ENCODE results near the gene RETSAT. TPM values are rescaled to one million over a fixed set of nuclear protein-coding genes. Genes with fewer than 3 reads are reported as not detected.
"Not testable (repeated sequence)": the region's sequence is repeated elsewhere in the genome, so short reads cannot be mapped to it uniquely, and the experiment has no call there.

Gene RETSAT
- total and polyA plus RNA-seq, 3 experiments from 2014 or later = 23.7 to 36.0 (median 33.4) TPM

DNA sequence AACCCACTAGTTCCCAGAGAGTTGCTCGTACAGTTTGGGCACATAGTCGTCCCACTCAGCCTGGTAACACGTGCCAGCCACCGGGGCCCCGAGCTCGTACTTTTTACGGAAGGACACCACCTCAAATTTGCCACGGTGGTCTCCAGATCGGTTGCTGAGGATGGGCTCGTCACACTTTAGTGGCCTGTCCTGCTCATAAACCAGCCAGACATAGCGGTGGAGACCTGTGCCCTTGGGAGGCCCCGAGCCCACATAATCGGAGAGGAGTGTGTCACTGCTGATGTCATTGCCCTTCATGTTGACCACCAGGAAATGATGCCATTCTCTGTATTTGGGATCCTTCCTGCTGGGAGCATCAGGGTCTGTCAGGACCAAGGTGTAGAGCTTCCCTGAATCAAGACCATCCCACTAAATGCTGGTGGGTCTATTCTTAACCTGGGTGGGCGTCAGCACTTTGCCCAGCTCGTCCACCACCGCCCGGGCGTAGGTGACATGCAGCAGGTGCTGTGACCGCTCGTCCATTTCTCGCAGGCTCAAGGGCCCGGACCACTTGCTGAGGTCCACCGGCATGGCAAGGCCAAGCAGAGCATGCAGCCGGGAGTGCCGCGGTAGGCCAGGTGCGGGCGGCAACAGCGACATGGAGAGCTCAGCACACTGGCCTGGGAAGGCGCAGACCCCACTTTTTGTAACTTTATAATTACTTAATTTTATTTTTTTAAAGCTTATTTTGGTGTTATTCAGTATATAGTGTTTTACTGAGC, 12.9 kb downstream of the RETSAT start:
- Histone ChIP-seq H3K27me3 (ENCODE audit: insufficient read depth, low read length, poor library complexity, severe bottlenecking) (no peaks in the 10 kb centered on the region), H3K27ac (ENCODE audit: low read depth, low read length) (no peak overlapping the region), H3K9me3 (ENCODE audit: low read length) (no peaks in the 10 kb centered on the region), H3K4me3 (ENCODE audit: low read length) (no peak overlapping the region), H3K4me1 (ENCODE audit: insufficient read depth, low read length) (no peaks in the 10 kb centered on the region), H3K36me3 (ENCODE audit: insufficient read depth, low read length) (peaks cover 5% of the 10 kb centered on the region)
- Mint-ChIP-seq H3K4me3 (no peak overlapping the region), H3K27me3 (no peaks in the 10 kb centered on the region), H3K36me3 (peaks cover 5 to 51% (median 16%) of the 10 kb centered on the region in 3 donors), H3K4me1 (peaks cover 0 to 4% (median 0%) of the 10 kb centered on the region in 3 donors), H3K27ac (no peak overlapping the region), H3K9me3 (no peaks in the 10 kb centered on the region)
- ChIA-PET POLR2A (no interaction called here), CTCF (interaction anchor here (0.9 to 1.4 kb wide), 2 partner anchors 10 to 11 kb away, joined by 3 read pairs; no protein-coding TSS in a partner anchor)
- DNase-seq = no peak

DNA sequence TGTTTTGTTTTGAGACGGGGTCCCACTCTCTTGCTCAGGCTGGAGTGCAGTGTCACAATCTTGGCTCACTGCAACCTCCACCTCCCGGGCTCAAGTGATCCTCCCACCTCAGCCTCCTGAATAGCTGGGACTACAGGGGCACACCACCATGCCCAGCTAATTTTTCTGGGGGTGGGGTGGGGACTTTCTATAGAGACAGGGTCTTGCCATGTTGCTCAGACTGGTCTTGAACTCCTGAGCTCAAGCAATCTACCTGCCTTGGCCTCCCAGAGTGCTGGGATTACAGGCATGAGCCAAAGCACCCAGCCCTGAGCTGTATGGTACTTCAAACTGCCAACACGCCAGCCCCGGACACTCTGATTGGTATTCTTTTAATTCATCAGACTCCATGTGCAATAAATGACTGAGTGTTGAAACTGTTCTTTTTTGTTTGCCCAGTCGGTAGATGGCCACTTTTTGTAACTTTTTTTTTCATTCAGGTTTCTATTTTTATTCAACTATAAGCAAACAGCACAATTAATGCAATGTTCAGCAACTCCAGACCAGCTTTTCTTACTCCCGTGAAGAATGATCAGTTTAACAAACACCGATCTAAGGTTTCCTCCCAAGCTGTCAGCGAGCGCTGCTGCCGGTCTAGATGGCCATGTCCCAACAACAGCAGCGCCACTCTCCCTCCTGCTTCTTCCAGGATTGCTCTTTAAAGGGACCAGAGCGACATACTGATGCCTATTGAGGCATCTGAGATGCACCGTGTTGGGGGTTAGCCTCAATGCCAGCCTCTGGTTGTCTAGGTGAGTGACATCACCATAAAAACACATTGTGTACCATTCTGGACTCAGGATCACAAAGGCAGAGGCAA, 14.1 kb downstream of the RETSAT start:
- peaks cover 5 to 39% (median 14%) of the 10 kb centered on the region in 3 donors for H3K36me3 Mint-ChIP-seq
- no peaks in the 10 kb centered on the region for H3K27me3 ChIP-seq (ENCODE audit: insufficient read depth, low read length, poor library complexity, severe bottlenecking)
- no peak overlapping the region for H3K4me3 ChIP-seq (ENCODE audit: low read length)
- H3K4me3 Mint-ChIP-seq = no peak overlapping the region
- CTCF ChIA-PET = interaction anchor here (0.9 to 1.1 kb wide), 2 partner anchors 10 to 17 kb away, joined by 3 to 4 read pairs; no protein-coding TSS in a partner anchor
- H3K27ac Mint-ChIP-seq = peak overlapping the region in 1 of 8 donors; percentile 85
- H3K4me1 ChIP-seq (ENCODE audit: insufficient read depth, low read length) = no peaks in the 10 kb centered on the region
- no peak overlapping the region for H3K27ac ChIP-seq (ENCODE audit: low read depth, low read length)
- no peaks in the 10 kb centered on the region for H3K27me3 Mint-ChIP-seq
- H3K9me3 Mint-ChIP-seq = no peaks in the 10 kb centered on the region
- H3K36me3 ChIP-seq (ENCODE audit: insufficient read depth, low read length) = no peaks in the 10 kb centered on the region
- H3K4me1 Mint-ChIP-seq = peaks cover 0 to 4% (median 0%) of the 10 kb centered on the region in 3 donors
- no peaks in the 10 kb centered on the region for H3K9me3 ChIP-seq (ENCODE audit: low read length)
- no peak for DNase-seq
- POLR2A ChIA-PET = interaction anchor here (0.6 kb wide), 1 partner anchor 47 kb away, joined by 3 read pairs; no protein-coding TSS in a partner anchor

DNA sequence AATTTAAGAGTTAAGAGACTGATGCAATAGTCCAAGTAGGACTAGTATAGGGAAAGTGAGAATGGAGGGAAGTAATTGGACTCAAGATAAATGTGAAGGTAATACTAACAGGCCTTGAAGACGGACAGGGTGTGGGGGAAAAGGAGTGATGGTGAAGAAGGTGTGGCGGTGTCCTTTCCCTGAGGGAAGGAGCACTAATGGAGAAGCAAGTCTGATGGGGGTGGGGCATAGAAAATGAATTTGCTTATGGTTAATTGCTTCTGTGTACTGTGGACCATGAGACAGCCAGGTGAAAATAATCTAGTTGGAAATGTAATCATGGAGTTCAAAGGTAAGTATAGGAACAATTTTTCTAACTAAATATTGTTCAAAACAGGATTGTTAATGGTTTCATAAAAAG, 19.4 kb downstream of the RETSAT start:
- CTCF ChIA-PET = no interaction called here
- H3K9me3 Mint-ChIP-seq = no peaks in the 10 kb centered on the region
- Histone ChIP-seq H3K36me3 (ENCODE audit: insufficient read depth, low read length) (no peaks in the 10 kb centered on the region), H3K27me3 (ENCODE audit: insufficient read depth, low read length, poor library complexity, severe bottlenecking) (no peaks in the 10 kb centered on the region), H3K9me3 (ENCODE audit: low read length) (no peaks in the 10 kb centered on the region), H3K4me1 (ENCODE audit: insufficient read depth, low read length) (no peaks in the 10 kb centered on the region), H3K27ac (ENCODE audit: low read depth, low read length) (no peak overlapping the region), H3K4me3 (ENCODE audit: low read length) (no peak overlapping the region)
- peak overlapping the region in 2 of 8 donors; percentile 8 to 64 for H3K27ac Mint-ChIP-seq
- H3K4me1 Mint-ChIP-seq = peaks cover 0 to 8% (median 7%) of the 10 kb centered on the region in 3 donors
- POLR2A ChIA-PET = no interaction called here
- H3K4me3 Mint-ChIP-seq = no peak overlapping the region
- H3K27me3 Mint-ChIP-seq = peaks cover 0 to 1% of the 10 kb centered on the region in 2 donors
- H3K36me3 Mint-ChIP-seq = peaks cover 0 to 5% (median 0%) of the 10 kb centered on the region in 3 donors
- DNase-seq = no peak

DNA sequence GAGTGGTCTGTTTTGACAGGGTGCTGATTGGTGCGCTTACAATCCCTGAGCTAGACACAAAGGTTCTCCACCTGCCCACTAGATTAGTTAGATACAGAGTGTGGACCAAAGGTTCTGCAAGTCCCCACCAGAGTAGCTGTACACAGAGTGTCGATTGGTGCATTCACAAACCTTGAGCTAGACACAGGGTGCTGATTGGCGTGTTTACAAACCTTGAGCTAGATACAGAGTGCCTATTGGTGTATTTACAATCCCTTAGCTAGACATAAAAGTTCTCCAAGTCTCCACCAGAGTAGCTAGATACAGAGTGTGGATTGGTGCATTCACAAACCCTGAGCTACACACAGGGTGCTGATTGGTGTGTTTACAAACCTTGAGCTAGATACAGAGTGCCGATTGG, 20.5 kb downstream of the RETSAT start:
- CTCF ChIA-PET; POLR2A ChIA-PET; H3K4me1 ChIP-seq (ENCODE audit: insufficient read depth, low read length): not testable (repeated sequence)

DNA sequence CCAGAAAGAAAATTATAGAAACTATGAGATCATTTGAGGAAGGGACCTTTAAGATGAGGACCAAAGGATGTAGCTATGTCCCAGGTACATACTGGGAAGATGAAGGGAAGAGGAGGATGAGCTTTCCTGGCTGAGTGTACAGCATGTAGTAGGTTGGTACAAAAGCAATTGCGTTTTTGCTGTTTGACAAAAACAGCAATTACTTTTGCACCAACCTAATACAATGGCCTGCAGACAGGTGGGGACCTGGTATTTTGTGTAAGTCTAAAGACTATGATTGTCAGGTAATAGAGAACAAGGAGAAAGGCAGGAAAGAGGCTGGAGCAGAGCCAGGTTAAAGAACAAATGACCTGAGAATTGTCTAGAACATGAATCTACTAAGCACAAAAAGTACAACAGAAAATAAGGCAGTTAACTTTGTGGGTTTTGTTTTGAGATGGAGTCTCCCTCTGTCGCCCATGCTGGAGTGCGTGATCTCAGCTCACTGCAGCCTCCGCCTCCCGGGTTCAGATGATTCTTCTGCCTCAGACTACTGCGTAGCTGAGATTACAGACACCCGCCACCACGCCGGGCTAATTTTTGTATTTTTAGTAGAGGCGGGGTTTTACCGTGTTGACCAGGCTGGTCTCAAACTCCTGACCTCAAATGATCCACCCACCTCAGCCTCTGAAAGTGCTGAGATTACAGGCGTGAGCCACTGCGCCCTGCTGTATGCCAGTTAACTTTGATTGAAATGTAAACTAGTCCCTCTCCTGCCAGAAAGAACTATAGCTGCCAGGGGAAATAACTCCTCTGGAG, 23.3 kb downstream of the RETSAT start:
- H3K27me3 ChIP-seq (ENCODE audit: insufficient read depth, low read length, poor library complexity, severe bottlenecking) = no peaks in the 10 kb centered on the region
- no peak overlapping the region for H3K4me3 ChIP-seq (ENCODE audit: low read length)
- no peaks in the 10 kb centered on the region for H3K9me3 Mint-ChIP-seq
- peaks cover 8% of the 10 kb centered on the region for H3K36me3 ChIP-seq (ENCODE audit: insufficient read depth, low read length)
- H3K4me3 Mint-ChIP-seq = no peak overlapping the region
- H3K27ac ChIP-seq (ENCODE audit: low read depth, low read length) = no peak overlapping the region
- CTCF ChIA-PET = interaction anchor here (1.0 kb wide), 1 partner anchor 10 kb away, joined by 3 read pairs; no protein-coding TSS in a partner anchor
- no peak for DNase-seq
- POLR2A ChIA-PET = interaction anchor here (1.7 kb wide), 1 partner anchor 23 kb away, joined by 5 read pairs; the partner anchor contains the start of genes ELMOD3 and RETSAT
- H3K36me3 Mint-ChIP-seq = peaks cover 0 to 26% (median 13%) of the 10 kb centered on the region in 3 donors
- H3K9me3 ChIP-seq (ENCODE audit: low read length) = no peaks in the 10 kb centered on the region
- H3K4me1 Mint-ChIP-seq = peaks cover 10 to 19% (median 16%) of the 10 kb centered on the region in 3 donors
- H3K27ac Mint-ChIP-seq = peak overlapping the region in 2 of 8 donors; percentile 40 to 46
- H3K4me1 ChIP-seq (ENCODE audit: insufficient read depth, low read length) = peaks cover 4% of the 10 kb centered on the region
- peaks cover 0 to 1% of the 10 kb centered on the region in 2 donors for H3K27me3 Mint-ChIP-seq

More for the DNA sequence above, 20.5 kb downstream of the RETSAT start:
- not testable (repeated sequence) for H3K36me3 ChIP-seq (ENCODE audit: insufficient read depth, low read length); H3K27ac ChIP-seq (ENCODE audit: low read depth, low read length); DNase-seq; H3K4me3 ChIP-seq (ENCODE audit: low read length); H3K9me3 ChIP-seq (ENCODE audit: low read length); H3K36me3 Mint-ChIP-seq; H3K27me3 Mint-ChIP-seq; H3K27me3 ChIP-seq (ENCODE audit: insufficient read depth, low read length, poor library complexity, severe bottlenecking); H3K9me3 Mint-ChIP-seq; H3K27ac Mint-ChIP-seq; H3K4me3 Mint-ChIP-seq
- H3K4me1 Mint-ChIP-seq = peaks cover 3 to 15% (median 12%) of the 10 kb centered on the region in 3 donors

DNA sequence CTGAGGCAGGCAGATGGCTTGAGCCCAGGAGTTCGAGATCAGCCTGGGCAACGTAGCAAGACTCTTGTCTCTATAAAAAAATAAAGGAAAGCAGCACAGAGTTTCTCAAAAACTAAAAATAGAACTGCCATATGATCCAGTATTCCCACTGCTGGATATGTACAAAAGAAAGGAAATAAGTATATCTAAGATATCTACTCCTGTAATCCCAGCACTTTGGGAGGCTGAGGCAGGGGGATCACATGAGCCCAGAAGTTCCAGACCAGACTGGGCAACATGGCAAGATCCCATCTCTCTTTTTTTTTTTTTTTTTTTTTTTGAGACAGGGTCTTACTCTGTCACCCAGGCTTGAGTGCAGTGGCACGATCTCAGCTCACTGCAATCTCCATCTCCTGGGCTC, 24.6 kb downstream of the RETSAT start:
- H3K27me3 Mint-ChIP-seq; H3K9me3 Mint-ChIP-seq; DNase-seq; H3K27me3 ChIP-seq (ENCODE audit: insufficient read depth, low read length, poor library complexity, severe bottlenecking); H3K4me3 ChIP-seq (ENCODE audit: low read length); H3K9me3 ChIP-seq (ENCODE audit: low read length); H3K27ac ChIP-seq (ENCODE audit: low read depth, low read length); POLR2A ChIA-PET: not testable (repeated sequence)
- peaks cover 13% of the 10 kb centered on the region for H3K36me3 ChIP-seq (ENCODE audit: insufficient read depth, low read length)
- Mint-ChIP-seq H3K27ac (peak overlapping the region in 2 of 8 donors; percentile 38 to 55), H3K4me3 (peak overlapping the region in 5 of 7 donors; percentile 15 to 46 (median 20)), H3K36me3 (peaks cover 7 to 40% (median 20%) of the 10 kb centered on the region in 3 donors), H3K4me1 (peaks cover 22 to 32% (median 29%) of the 10 kb centered on the region in 3 donors)
- CTCF ChIA-PET = interaction anchor here (0.8 kb wide), 1 partner anchor 25 kb away, joined by 3 read pairs; the partner anchor contains the start of genes ELMOD3 and RETSAT
- peaks cover 18% of the 10 kb centered on the region for H3K4me1 ChIP-seq (ENCODE audit: insufficient read depth, low read length)

DNA sequence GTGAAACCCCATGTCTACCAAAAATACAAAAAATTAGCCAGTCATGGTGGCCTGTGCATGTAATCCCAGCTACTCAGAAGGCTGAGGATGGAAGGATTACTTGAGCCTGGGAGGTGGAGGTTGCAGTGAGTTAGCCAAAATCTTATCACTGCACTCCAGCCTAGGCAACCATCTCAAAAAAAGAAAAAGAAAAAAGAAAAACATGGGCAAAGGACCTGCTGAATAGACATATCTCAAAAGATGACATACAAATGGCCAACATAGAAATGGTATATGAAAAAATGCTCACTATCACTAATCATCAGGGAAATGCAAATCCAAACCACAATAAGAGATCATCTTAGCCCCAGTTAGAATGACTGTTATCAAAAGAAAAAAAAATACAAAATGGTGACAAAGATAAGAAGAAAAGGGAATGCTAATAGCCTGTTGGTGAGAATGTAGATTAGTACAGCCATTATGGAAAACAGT, 25.1 kb downstream of the RETSAT start:
- no peaks in the 10 kb centered on the region for H3K9me3 ChIP-seq (ENCODE audit: low read length)
- peaks cover 22% of the 10 kb centered on the region for H3K4me1 ChIP-seq (ENCODE audit: insufficient read depth, low read length)
- Mint-ChIP-seq H3K4me1 (peaks cover 27 to 36% (median 34%) of the 10 kb centered on the region in 3 donors), H3K27ac (peak overlapping the region in 5 of 8 donors; percentile 3 to 100 (median 38)), H3K27me3 (peaks cover 0 to 1% of the 10 kb centered on the region in 2 donors), H3K36me3 (peaks cover 8 to 45% (median 21%) of the 10 kb centered on the region in 3 donors), H3K9me3 (no peaks in the 10 kb centered on the region), H3K4me3 (peak overlapping the region in 6 of 7 donors; percentile 4 to 100 (median 20))
- H3K36me3 ChIP-seq (ENCODE audit: insufficient read depth, low read length) = peaks cover 16% of the 10 kb centered on the region
- no peak for DNase-seq
- no peaks in the 10 kb centered on the region for H3K27me3 ChIP-seq (ENCODE audit: insufficient read depth, low read length, poor library complexity, severe bottlenecking)
- POLR2A ChIA-PET = interaction anchor here (0.6 to 4.1 kb wide), 3 partner anchors 25 to 858 kb away, joined by 3 to 86 read pairs (median 4); partner anchors contain the start of genes ELMOD3, KCMF1 and RETSAT
- no peak overlapping the region for H3K4me3 ChIP-seq (ENCODE audit: low read length)
- CTCF ChIA-PET = interaction anchor here (0.8 kb wide), 1 partner anchor 25 kb away, joined by 3 read pairs; the partner anchor contains the start of genes ELMOD3 and RETSAT
- H3K27ac ChIP-seq (ENCODE audit: low read depth, low read length) = no peak overlapping the region
